HG03521 (cell line): ENCODE measurements around the gene TMEM181.
"Not testable (repeated sequence)": the region's sequence is repeated elsewhere in the genome, so short reads cannot be mapped to it uniquely, and the experiment has no call there.

Source experiments
- ATAC-seq: cut with Tn5 transposase; IDR thresholded peaks from one replicate; pipeline ENCODE4 v1.9.1; 2021; ENCODE audit warnings: mild to moderate bottlenecking, moderate library complexity; ENCODE audit not compliant: unreplicated experiment

TMEM181 gene

DNA sequence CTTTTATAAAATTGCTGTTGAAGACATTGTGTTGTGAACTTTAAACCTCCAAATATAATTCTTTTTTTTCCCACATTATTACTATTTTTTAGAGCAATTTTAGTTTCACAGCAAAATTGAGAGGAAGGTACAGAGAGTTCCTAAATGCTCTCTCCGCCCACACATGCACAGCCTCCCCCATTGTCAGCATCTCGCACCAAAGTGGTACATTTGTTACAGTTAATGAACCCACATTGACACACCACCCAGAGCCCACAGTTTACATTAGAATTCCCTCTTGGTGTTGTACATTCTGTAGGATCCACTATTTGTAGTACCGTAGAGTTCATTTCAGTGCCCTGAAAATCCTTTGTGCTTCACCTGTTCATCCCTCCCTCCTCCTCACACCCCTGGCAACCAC, 33.8 kb downstream of the TMEM181 start:
- no peak for ATAC-seq

DNA sequence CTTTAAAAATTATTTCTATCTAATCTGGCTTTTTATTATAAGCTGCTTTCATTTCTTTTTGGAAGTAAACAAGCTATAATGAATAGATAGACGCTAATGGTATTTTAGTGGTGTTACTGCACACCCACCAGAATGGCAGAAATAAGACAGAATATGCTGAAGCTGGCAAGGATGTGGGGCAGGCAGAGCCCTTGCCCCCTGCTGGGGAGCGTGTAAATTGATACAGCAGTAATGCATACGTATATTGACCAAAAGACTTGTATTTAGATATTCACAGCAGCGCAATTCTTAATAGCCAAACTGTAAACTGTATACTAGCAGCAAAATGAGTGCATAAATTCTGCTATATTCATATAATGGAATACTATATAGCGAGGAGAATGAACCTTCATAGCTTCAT, 35.3 kb downstream of the TMEM181 start:
- ATAC-seq: no peak

- ATAC-seq: no peak
These were observed 37.0 kb downstream of the TMEM181 start for GRCh38 chr6:158596861-158597260.

GRCh38 chr6:158597565-158597964, 37.7 kb downstream of the TMEM181 start:
- ATAC-seq: no peak

DNA sequence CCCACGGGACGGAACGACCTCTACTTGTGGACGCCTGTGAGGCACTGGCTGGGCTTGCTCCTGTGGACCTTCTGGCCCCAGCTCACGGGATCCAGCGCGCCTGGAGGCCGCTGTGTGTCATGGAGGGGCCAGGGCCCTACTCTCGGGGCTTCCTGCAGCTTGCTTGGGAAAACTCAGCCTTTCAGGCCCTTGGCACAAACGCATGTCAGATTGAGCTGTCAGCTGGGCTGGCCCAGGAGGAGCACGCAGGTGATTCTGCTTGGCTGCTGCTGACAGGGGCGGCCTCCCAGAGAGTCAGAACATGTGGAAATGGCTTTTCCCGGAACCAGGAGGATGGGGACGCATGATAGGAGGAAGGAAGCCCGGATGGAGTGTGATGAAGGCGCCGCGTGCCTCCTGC, 39.7 kb downstream of the TMEM181 start:
- ATAC-seq: no peak

DNA sequence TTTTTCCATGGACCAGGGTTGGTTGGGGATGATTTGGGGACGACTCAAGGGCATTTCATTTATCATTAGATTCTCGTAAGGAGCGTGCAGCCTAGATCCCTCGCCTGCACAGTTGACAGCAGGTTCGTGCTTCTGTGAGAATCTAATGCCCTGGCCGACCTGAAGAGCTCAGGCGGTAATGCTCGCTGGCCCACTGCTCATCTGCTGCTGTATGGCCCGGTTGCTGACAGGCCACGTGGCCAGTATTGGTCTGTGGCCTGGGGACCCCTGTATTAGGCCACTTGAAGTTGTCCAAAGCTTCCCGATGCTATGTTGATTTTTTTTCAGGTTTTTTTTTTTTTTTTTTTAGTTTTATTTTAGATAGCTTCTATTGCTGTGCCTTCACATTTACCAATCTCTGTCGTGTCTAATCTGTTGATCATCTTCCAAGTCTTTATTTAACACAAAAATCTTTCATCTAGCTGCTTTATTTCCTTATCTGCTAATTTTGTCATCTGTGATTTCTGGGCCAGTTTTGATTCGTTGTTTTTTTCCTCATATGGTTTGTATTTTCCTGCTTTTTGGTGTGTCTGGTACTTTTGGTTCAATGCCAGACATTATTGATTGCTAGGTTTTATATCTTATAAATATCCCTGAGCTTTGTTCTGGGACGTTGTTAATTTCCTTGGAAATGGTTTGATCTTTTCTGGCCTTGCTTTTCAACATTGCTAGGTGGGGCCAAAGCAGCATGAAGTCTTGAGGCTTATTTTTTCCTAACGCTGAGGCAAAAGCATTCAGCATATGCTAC, 43.6 kb downstream of the TMEM181 start:
- ATAC-seq: no peak

DNA sequence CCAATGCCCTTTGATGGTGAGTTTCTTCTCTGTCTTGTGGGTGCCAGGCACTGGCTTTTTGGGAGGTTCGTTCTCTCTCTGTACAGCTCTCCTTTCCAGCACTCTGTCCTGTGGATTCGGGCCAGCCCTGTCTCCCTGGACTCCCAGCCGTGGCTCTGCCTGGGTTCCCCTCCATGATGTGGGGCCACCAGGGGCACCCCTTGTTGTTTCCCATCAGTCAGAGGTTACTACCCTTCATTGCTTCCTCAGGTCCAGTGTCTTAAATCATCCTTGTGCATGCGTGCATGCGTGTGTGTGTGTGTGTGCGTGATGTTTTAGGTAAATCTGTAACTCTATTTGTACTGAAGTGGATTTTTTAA, 44.1 kb downstream of the TMEM181 start:
- ATAC-seq: no peak

DNA sequence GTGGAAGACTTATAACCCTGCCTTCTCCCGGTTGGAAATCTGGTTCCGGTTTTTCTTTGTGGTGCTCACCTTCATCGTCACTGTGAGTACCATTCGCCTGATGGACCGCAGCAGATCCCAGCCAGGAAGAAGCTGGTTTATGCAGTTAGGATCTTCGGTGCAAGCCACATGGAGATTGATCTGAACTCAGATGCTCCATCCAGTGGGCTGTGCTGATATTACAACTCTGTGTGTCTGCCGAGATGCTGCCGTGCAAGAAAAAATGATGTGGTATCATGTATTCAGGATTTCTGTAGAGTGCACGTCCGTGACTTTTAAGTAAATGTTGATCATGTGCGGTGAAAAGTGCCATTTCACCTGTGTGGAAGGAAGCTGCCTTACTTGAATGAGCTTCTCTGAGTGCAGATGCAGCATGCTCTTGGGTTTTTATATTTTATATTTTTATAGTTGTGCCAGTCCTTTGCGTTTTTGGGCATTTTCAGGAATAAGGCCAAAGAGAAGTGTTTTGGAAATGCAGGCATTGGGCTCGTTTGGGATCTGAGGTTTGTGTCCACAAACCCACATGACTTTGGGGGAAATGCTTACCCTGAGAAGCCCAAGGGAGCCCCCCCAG, 45.5 kb downstream of the TMEM181 start:
- no peak for ATAC-seq

- not testable (repeated sequence) for ATAC-seq
These were observed 46.1 kb downstream of the TMEM181 start for GRCh38 chr6:158606011-158606410.

DNA sequence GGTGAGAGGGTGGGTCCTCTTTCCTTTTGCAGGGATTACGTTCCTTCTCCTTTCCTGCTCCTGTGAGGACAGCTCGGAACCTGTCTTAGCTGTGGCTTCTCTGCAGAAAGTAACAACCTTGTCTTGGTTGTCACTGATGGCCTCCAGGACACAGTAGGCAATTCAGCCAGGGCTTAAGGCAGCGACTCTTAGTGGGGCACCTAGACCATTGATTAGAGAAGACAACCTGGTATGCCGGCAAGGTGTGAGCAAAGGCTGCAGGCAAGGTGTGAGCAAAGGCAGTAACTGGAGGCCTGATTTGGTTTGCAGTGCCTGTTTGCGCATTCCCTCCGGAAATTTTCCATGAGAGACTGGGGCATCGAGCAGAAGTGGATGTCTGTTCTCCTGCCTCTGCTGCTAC, 47.0 kb downstream of the TMEM181 start:
- ATAC-seq: no peak

GRCh38 chr6:158607411-158608170, 47.7 kb downstream of the TMEM181 start:
- no peak for ATAC-seq

GRCh38 chr6:158608221-158608620, 48.3 kb downstream of the TMEM181 start:
- no peak for ATAC-seq

DNA sequence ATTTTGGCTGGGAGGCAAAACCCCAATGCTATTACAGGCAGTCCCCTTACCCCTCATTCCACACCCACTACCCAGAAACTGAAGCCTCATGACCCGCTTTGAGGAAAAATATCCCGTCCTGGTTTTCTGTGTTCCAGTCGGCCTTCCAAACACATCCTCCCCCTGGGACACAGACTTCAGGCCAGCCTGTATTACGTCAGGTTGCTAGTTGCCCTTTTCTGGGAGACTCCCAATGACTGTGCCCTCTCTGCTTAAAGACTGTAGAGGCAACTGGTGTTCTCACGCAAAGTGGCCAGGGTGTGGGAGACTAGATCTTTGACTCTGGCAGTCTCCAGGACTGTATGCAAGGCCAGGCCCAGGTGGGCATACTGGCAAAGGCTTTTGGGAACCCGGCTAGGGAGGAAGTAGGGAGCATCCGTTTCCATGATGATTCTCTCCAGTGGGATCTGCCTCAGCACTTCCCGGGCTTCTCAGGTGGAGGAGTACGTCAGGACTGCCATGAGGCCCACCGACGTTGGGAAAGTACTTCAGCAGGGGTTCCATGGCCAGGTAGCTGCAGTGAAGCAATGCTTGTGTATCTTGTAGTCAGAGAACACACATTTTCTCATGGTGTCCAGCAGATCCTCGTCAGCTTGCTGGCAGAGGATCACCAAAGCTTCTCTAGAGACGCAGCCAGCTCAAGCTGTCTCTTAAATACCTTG, 49.7 kb downstream of the TMEM181 start:
- no peak for ATAC-seq

DNA sequence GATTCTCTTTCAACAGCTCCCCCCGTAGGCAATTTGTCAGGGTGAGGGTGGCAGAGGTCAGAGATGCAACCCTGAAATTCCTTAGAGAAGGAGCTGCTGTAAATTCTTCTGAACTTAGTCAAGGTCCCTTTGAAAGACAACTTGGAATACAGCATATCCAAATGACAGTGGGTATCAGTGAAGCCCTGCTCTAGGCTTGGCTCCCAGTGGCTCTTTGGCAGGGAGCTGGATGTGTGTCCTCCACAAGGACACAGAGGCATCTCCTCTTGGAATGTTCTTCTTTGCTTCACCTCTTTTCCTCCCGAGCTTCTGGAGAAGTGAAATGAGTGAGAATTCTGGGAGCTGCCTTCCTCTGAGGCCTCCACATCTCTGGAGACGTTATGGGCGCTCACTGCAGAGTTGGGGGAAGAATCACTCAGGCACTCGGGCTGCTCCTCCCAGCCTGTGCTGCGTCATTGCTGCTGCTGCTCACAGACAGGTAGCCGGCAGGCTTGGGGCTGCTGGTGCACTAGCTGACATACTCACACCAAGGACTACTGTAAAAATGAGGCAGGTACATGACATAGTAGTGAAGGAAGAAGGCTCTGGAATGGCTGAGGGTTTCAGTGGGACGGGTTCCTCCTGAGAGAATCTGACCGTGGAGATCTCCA, 50.6 kb downstream of the TMEM181 start:
- ATAC-seq: no peak

- ATAC-seq: no peak
These were observed 51.1 kb downstream of the TMEM181 start for GRCh38 chr6:158611039-158611438.

DNA sequence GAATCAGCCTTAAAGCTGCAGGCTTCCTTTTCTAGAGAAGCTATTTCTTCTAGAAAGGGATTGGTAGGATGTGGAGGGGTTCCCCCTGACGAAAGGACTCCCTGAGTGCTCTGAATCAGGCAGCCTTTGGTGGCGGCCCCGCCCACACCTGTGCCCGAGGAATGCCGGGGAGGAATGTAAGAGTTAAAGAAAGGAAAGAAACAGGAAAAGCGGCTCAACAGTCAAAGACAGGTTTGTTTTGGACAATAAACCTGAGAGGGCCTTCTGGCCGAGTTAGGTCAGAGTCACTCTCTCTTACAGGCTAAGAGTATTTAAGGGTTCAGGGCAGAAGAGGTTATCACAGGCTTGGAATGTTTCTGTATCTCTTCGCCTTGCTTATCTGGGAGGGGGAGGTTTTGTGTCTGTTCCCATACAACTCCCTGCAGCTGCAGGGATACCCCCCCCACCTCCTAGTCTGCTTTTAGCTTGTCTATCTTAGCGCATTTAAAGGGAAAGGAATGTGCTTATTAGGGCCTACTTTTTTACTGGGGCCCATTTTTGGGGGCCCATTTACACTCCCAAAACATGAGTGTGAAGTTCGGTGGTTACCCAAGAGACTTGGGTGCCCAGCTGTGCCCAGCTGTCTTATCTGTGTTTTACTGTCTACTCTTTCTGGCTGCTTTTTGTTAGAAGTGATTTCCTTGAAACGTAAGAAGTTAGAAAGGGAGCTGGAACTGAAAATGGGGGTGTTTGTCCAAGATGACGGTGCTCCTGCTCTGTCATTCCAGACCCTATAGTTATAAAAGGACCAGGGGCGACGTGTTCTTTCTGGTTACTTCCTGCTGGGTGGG, 51.9 kb downstream of the TMEM181 start:
- ATAC-seq: no peak

GRCh38 chr6:158614606-158615005, 54.7 kb downstream of the TMEM181 start:
- not testable (repeated sequence) for ATAC-seq

GRCh38 chr6:158618289-158618688, 58.4 kb downstream of the TMEM181 start:
- not testable (repeated sequence) for ATAC-seq

DNA sequence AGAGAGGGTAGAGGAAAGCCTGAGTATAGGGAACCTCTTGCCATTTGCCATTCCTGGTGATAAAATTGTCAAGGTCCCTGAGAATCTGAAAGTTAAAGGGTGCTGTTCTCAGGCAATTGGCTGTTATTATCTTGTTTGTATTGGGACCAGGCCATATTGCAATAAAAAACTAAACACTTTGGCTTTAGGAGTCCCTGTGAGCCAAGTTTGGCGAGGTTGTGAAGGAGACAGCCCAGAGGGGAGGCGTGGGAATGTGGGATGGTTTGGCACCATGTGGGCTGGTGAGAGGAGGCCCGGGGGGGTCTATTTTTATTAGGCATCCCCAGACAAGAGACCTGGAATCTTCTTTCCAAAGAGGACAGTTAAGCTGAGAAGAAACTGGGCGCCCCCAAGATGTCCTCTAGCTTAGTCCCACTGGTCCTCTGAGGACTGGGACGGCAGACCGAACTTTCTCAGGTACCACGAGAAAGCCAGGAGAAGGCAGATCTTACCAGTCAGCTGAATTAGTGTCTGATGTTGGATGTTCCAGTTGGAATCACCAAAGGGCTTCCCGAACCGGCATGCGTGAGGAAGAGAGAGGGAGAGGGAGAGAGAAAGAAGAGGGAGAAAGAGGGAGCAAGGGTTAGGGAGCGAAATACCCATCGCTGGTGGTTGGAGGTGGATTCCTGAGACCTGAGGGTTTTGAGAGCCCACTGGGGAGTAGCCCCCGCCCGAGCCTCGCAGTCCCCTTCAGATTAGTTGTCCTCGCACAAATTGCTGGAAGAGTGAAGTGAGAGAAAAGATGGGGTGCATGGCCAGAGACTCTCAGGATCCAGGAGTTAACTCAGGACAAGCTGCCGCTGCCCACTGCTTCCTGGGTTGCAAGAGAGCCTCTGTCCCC, 60.3 kb downstream of the TMEM181 start:
- no peak for ATAC-seq
